Measurements from ENCODE around the gene SSTR5. TPM values are rescaled to one million over a fixed set of nuclear protein-coding genes. Genes with fewer than 3 reads are reported as not detected.

SSTR5 gene
- total and polyA plus RNA-seq, 8 donors = 0.11 TPM; not detected in 7

DNA sequence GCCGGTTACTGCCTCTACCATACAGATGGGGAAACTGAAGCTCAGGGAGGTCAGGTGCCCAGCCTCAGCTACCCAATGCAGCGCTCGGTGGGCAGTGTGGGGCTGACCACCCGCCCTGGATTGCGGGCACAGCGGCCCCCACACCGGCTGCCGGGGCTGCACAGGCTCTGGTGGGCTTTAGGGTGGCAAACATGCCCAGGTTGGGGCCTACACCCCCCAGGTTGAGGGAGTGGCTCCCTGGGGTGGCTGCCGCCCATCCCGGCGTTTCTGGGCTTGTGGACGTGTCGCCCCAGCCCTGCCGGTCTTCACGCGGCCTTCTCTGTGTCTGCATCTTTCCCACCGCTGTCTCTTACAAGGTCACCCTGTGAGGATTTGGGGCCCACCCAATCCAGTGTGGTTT lies 40.9 kb upstream of the SSTR5 start:
- DNase-seq (no peak), ATAC-seq (no peak)
- no peaks in the 10 kb centered on the region for H3K9me3 ChIP-seq
- H3K27ac ChIP-seq = no peak overlapping the region
- peaks cover 0 to 64% of the 10 kb centered on the region in 2 donors for H3K27me3 ChIP-seq
- H3K36me3 ChIP-seq = no peaks in the 10 kb centered on the region
- no peaks in the 10 kb centered on the region for H3K4me1 ChIP-seq
- H3K4me3 ChIP-seq = no peak overlapping the region
- intact Hi-C loops (cut with DNase I) = no loop called here
- TF ChIP-seq CTCF (IDR thresholded peaks at IDR 0.05) = no peak

DNA sequence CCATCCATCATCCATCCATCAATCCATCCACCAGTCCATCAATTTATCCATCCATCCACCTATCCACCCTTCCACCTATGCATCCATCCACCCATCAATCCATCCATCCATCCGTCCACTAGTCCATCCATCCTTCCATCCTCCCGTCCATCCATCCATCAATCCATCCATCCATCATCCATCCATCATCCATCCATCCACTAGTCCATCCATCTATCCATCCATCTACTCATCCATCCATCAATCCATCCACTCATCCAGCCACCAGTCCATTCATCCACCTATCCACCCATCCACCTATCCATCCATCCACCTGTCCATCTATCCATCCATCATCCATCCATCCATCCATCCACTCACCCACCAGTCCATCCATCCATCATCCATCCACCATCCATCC lies 39.9 kb upstream of the SSTR5 start:
- H3K27ac ChIP-seq = no peak overlapping the region
- peaks cover 0 to 73% of the 10 kb centered on the region in 2 donors for H3K27me3 ChIP-seq
- no peak for TF ChIP-seq CTCF (IDR thresholded peaks at IDR 0.05)
- no peak overlapping the region for H3K4me3 ChIP-seq
- ATAC-seq (no peak), DNase-seq (no peak)
- no peaks in the 10 kb centered on the region for H3K36me3 ChIP-seq
- intact Hi-C loops (cut with DNase I) = no loop called here
- no peaks in the 10 kb centered on the region for H3K4me1 ChIP-seq
- no peaks in the 10 kb centered on the region for H3K9me3 ChIP-seq

- no peaks in the 10 kb centered on the region for H3K36me3 ChIP-seq
- H3K27me3 ChIP-seq = peaks cover 0 to 73% of the 10 kb centered on the region in 2 donors
- no peak for TF ChIP-seq CTCF (IDR thresholded peaks at IDR 0.05)
- no peak overlapping the region for H3K4me3 ChIP-seq
- no peak overlapping the region for H3K27ac ChIP-seq
- ATAC-seq (no peak), DNase-seq (no peak)
- intact Hi-C loops (cut with DNase I) = no loop called here
- no peaks in the 10 kb centered on the region for H3K4me1 ChIP-seq
- H3K9me3 ChIP-seq = no peaks in the 10 kb centered on the region
Observed at GRCh38 chr16:1033128-1033679, 39.3 kb upstream of the SSTR5 start.

- H3K27ac ChIP-seq = no peak overlapping the region
- H3K4me3 ChIP-seq = no peak overlapping the region
- ATAC-seq = no peak
Observed at GRCh38 chr16:1034230-1035065, 38.1 kb upstream of the SSTR5 start.

More at GRCh38 chr16:1034230-1035065, 38.1 kb upstream of the SSTR5 start:
- Histone ChIP-seq H3K9me3 (no peaks in the 10 kb centered on the region), H3K36me3 (no peaks in the 10 kb centered on the region), H3K4me1 (no peaks in the 10 kb centered on the region), H3K27me3 (peaks cover 0 to 73% of the 10 kb centered on the region in 2 donors)
- intact Hi-C loops (cut with DNase I) = no loop called here
- DNase-seq = no peak
- no peak for TF ChIP-seq CTCF (IDR thresholded peaks at IDR 0.05)
